HepG2 (cell line): ENCODE measurements around the gene PPM1G. TPM values are rescaled to one million over a fixed set of nuclear protein-coding genes. Genes with fewer than 3 reads are reported as not detected.

Experiments
- AHR ChIP-seq: IDR thresholded peaks from 2 replicates; pipeline ENCODE4 v1.6.1; 2018; ENCODE audit warnings: missing genetic modification reagents, missing compliant biosample characterization
- ARID4A ChIP-seq: sonication (generic); formaldehyde crosslinking; IDR thresholded peaks from 2 replicates; pipeline ENCODE4 v1.5.0; 2020; ENCODE audit warnings: mild to moderate bottlenecking, missing genetic modification reagents, borderline replicate concordance
- ETV6 ChIP-seq: sonication (generic); formaldehyde crosslinking; conservative IDR thresholded peaks from 2 replicates; pipeline ENCODE4 v1.4.0; 2020; ENCODE audit warnings: missing genetic modification reagents
- HDAC2 ChIP-seq: sonication (generic); formaldehyde crosslinking; IDR thresholded peaks from 2 replicates; pipeline ENCODE4 v1.4.0; 2020; ENCODE audit warnings: missing genetic modification reagents
- KLF16 ChIP-seq, 2 experiments: sonication (generic) in 1 of 2; formaldehyde crosslinking in 1 of 2; IDR thresholded peaks; 2 replicates each; pipeline versions ENCODE4 v1.6.1 to v1.8.0; 2016 to 2023; ENCODE audit warnings: missing genetic modification reagents in 2 of 2, missing compliant biosample characterization in 1 of 2
- MAFK ChIP-seq, 2 experiments: IDR thresholded peaks in 1 of 2; conservative IDR thresholded peaks in 1 of 2; 2 replicates each; pipeline ENCODE4 v1.6.1; 2011; ENCODE audit warnings: improper control_type of control experiment in 2 of 2, low read length in 2 of 2
- NFYB ChIP-seq: sonication (generic); formaldehyde crosslinking; IDR thresholded peaks from 2 replicates; pipeline ENCODE4 v1.4.0; 2020; ENCODE audit warnings: missing genetic modification reagents
- PREB ChIP-seq: sonication (generic); formaldehyde crosslinking; IDR thresholded peaks from 2 replicates; pipeline ENCODE4 v1.4.0; 2020; ENCODE audit warnings: missing genetic modification reagents
- SETDB1 ChIP-seq: sonication (generic); formaldehyde crosslinking; IDR thresholded peaks from 2 replicates; pipeline ENCODE4 v1.5.1; 2020; ENCODE audit warnings: missing genetic modification reagents, mild to moderate bottlenecking, borderline replicate concordance
- TBP ChIP-seq: sonication (generic); formaldehyde crosslinking; IDR thresholded peaks from 2 replicates; pipeline ENCODE4 v1.5.0; 2020; ENCODE audit warnings: missing genetic modification reagents
- ZFP36L2 ChIP-seq: sonication (generic); formaldehyde crosslinking; IDR thresholded peaks from 2 replicates; pipeline ENCODE4 v1.4.0; 2020; ENCODE audit warnings: missing genetic modification reagents
- ZKSCAN1 ChIP-seq: fragments of 150-350 bp; IDR thresholded peaks from 2 replicates; pipeline ENCODE4 v1.6.1; 2014; ENCODE audit warnings: low read length
- ZNF264 ChIP-seq: sonication (generic); formaldehyde crosslinking; IDR thresholded peaks from 2 replicates; pipeline ENCODE4 v1.4.0; 2020; ENCODE audit warnings: missing genetic modification reagents
- ZNF281 ChIP-seq: sonication (generic); formaldehyde crosslinking; IDR thresholded peaks from 2 replicates; pipeline ENCODE4 v1.4.0; 2020; ENCODE audit warnings: missing genetic modification reagents, borderline replicate concordance
- ZNF496 ChIP-seq: sonication (generic); formaldehyde crosslinking; IDR thresholded peaks from 2 replicates; pipeline ENCODE4 v1.8.1; 2023; ENCODE audit warnings: mild to moderate bottlenecking, moderate library complexity, missing genetic modification reagents; ENCODE audit not compliant: insufficient replicate concordance
- ZNF782 ChIP-seq: sonication (generic); formaldehyde crosslinking; IDR thresholded peaks from 2 replicates; pipeline ENCODE4 v1.4.0; 2020; ENCODE audit warnings: missing genetic modification reagents, mild to moderate bottlenecking, borderline replicate concordance
- ZNF788 ChIP-seq: sonication (generic); formaldehyde crosslinking; IDR thresholded peaks from 2 replicates; pipeline ENCODE4 v1.5.0; 2020; ENCODE audit warnings: mild to moderate bottlenecking, missing genetic modification reagents, borderline replicate concordance
- polyA plus RNA-seq, 8 experiments: library from polyadenylated mRNA; depleted of rRNA in 3 of 8; stranded (reverse) in 7 of 8; unstranded in 1 of 8; fragments of >200 nt; fragmentation: Illumina TruSeq in 4 of 8; extraction: Trizol in 4 of 8; gene quantifications; 2 replicates each; pipeline versions ENCODE4 v1.2.1 to v1.2.3, GENCODE V29; 2011 to 2016; ENCODE audit warnings: low read depth in 4 of 8, missing spikeins in 1 of 8, mixed read lengths in 1 of 8; ENCODE audit not compliant: insufficient read depth in 1 of 8
- total RNA-seq, 5 experiments: library from RNA; depleted of rRNA; stranded (reverse); fragments of >200 nt; fragmentation: Illumina TruSeq; extraction: Trizol; gene quantifications; 2 replicates each; pipeline ENCODE4 v1.2.3, GENCODE V29; 2016; ENCODE audit warnings: low read depth in 1 of 5

The PPM1G gene
- total and polyA plus RNA-seq, 2 of the 13 experiments (the other 11 are each of a cell fraction or from before 2014, with no cell fraction given), result 58.2 to 213 TPM

GRCh38 chr2:27428213-27428977 is 19.0 kb upstream of the PPM1G start, which contains the start of gene NRBP1 (continued):
- TF ChIP-seq PREB (CRISPR knock-in tag) (peak; percentile 82; the same call in 1 of the 2 replicates), SETDB1 (CRISPR knock-in tag) (peak; percentile 81; the same call in 1 of the 2 replicates), ZKSCAN1 (no peak), ZNF788 (CRISPR knock-in tag) (peak; percentile 30; the same call in 1 of the 2 replicates), ARID4A (CRISPR knock-in tag) (peak; percentile 88; the same call in 1 of the 2 replicates), ETV6 (peak; percentile 50; the same call in 1 of the 2 replicates), AHR (peak; percentile 89), NFYB (CRISPR knock-in tag) (peak; percentile 89), HDAC2 (peak; percentile 48), ZNF264 (CRISPR knock-in tag) (peak; percentile 34; the same call in 1 of the 2 replicates), ZNF281 (CRISPR knock-in tag) (peak; percentile 13; the same call in 1 of the 2 replicates), MAFK (conservative IDR thresholded peaks at IDR 0.05 in 1 of 2, IDR thresholded peaks at IDR 0.05 in 1 of 2; ENCODE audit: low read length in 2 of 2) (no peak), ZNF496 (CRISPR knock-in tag) (no peak), ZNF782 (CRISPR knock-in tag) (peak; percentile 83; the same call in 1 of the 2 replicates), KLF16 (CRISPR knock-in tag; IDR thresholded peaks at IDR 0.05) (peak in 1 of 2 experiments; percentile 96; a peak in 2 of 4 replicates), ZFP36L2 (CRISPR knock-in tag) (no peak), TBP (CRISPR knock-in tag) (no peak)
